Jurkat, Clone E6-1 (cell line): Measurements from ENCODE around the gene LSAMP.

Source experiments
- DNase-seq: peaks from one replicate; pipeline ENCODE4 v3.0.0-alpha.2; 2011; ENCODE audit warnings: low read depth, low spot score
- H3K4me3 ChIP-seq: 2 replicates; pipeline ENCODE4 v1.5.1; 2011; ENCODE audit warnings: mild to moderate bottlenecking, low read length, control low read depth, moderate library complexity

Gene LSAMP

DNA sequence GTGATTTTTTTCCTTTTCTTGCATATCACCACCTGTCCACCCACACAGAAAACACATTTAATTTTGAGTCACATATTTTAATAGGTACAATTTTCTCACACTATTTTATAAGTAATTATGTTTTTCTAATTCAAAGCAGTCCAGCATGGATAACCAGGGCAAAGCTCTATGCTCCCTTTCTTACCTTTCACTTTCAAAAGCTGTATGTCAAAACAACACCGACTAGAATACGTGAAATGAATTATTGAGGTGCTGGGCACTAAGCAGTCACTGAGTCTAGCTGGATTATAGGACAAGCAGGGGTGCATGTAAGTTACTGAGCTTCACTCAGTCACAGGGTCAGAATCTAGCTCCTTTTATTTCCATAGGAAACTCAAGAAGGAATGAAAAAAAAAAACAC, 60.6 kb downstream of the LSAMP start:
- DNase-seq: no peak

DNA sequence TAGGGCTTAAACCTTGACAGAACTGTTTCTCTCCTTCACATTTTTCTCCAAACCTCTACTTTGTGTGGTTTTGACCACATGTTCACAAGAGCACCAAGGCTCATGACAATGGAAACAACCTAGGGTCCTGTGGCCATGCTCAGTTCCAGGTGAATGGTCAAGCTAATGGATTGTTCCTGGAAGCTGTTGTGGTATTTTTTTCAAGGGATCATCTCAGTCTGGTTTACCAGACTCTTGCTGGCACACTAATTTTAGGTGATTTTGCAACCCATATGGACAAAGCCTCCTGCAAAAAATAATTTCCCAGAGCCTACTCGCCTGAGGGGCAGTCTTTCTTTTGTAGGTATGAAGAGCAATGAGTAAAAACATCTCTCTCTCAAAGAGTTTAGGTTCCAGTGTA, 67.2 kb downstream of the LSAMP start:
- H3K4me3 ChIP-seq: no peak overlapping the region
- DNase-seq: no peak

More for the DNA sequence above, 60.6 kb downstream of the LSAMP start:
- H3K4me3 ChIP-seq: no peak overlapping the region

DNA sequence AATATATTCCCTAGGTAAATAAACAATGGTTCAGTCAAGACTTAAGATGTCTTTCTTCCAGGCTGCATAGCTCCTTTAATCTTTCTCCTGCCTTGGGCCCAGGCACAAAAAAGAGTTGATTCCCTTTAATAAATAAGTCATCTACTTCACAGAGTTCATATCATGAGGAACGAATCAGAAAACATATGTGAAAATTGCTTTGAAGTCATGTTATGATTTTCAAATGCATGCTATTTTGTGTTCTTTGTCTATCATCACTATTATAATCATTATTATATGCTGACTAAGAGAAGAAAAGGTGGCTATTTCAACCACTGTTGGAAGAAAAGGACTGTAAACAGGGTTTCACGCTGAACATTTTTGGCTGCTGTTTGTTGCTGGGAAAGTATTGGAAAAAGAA, 70.4 kb downstream of the LSAMP start:
- no peak overlapping the region for H3K4me3 ChIP-seq
- DNase-seq: no peak

DNA sequence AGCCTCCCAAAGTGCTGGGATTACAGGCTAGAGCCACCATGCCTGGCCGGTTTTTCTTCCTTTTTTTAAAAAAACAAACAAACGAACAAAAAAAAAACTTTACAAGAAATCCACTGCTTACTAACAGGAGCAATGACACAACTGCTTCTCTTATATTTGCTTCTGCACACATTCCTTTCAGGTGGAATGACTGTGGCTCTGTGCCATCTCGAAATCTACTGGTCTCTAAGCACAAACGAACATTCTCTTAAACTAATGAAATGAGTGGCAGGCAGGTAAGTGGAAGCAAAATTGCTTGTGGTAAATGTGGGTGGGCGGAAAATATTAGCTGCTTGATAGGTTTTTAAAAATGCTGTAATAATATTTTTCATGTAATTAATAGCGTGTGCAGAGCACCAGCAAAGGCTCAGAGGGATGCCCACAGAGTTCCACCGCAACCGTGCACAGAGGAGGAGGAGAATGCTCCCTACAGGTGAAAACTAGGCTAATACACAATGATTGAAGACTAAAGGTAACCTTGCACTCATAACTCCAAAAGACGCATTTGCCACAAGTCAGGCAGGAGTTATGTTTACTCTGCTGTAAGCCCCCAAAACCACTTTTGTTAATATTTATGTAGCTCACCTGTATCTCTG, 77.4 kb downstream of the LSAMP start:
- DNase-seq: no peak
- H3K4me3 ChIP-seq: no peak overlapping the region

DNA sequence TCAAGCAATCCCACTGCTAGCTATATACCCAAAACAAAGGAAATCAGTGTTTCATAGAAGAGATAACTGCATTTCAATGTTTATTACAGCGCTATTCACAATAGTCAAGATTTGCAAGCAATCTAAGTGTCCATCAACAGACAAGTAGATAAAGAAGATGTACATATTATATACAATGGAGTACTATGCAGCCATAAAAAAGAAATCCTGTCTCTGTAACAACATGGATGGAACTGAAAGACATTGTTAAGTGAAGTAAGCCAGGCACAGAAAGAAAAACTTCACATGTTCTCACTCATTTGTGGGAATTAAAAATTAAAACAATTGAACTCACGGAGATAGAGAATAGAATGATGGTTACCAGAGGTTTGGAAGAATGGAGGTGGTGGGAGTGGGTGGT, 89.2 kb downstream of the LSAMP start:
- DNase-seq: no peak
- no peak overlapping the region for H3K4me3 ChIP-seq

DNA sequence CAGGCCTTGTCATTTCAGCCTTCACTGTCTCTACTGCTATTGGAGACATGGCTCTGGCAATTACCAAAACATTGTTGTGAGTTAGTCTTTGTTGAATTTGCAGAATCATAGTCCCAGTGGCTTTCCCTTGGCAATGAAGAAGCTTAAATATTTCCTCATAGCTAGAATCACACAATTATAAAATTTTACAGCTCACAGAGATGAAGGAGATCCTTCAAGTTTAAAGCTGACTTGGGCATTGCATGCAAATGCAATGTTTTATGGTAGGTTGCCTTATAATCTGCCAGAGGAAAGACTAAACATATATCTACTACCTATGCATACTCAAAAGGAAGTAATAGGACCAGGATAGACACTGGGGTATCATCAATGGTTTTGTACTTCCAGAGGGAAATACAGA, 90.9 kb downstream of the LSAMP start:
- no peak overlapping the region for H3K4me3 ChIP-seq
- DNase-seq: no peak

DNA sequence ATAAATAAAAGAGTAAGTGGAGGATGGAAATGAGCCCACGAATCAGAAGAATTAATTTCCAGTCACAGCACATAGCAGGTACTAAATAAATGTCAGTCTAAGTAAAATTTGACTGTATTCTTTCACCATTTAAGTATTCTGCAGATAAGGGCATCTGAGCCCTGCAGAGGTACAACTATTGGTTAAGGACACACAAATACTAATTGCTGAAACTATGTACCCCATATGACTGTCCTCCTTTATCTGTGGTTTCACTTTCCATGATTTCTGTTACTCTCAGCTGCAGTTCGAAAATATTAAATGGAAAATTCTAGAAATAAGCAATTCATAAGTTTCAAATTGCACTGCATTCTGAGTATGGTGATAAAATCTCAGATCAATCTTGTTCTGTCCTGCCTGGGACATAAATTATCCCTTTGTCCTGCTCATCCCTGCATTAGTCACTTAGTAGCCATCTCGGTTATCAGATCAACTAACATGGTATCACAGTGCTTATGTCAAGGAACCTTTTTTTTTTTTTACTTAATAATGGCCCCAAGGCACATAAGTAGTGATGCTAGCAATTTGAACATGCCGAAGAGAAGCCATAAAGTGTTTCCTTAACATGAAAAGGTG, 95.1 kb downstream of the LSAMP start:
- H3K4me3 ChIP-seq: no peak overlapping the region
- no peak for DNase-seq

DNA sequence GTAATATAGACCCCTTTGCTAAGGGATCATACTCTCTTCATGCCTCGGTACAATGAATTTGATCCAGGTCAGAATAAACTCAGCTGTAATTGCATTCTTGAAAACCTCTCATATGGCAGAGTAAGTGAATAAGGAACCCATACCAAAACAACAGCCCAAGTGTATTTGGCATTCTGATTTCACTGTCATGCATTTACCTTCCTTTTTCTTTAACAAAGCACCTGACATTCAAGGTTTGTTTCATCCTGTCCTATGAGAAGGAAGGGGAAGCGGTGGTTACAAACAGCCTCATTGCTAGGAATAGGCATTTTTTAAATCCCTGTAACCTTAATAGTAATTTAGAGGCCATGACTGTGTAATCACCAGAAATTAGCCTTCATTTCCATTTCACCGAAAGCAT, 97.1 kb downstream of the LSAMP start:
- H3K4me3 ChIP-seq: no peak overlapping the region
- no peak for DNase-seq

DNA sequence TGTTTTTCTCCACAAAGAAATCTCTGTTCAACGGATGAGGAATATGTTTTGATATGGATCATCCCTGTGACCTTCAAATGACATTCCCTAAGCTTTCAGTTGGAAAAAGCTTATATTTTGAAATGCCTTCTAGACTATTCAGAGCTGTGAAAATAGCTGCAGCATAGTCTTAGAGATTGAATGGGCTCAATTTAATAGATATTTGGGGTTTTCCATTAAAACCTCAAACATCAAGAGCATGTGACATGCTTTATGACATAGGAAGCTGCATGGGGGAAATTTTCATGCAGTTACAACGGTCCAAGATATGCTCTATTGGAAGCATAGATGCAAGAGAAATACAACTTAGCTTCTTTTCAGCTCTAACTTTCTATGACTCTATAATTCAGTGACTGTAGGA, 102.8 kb downstream of the LSAMP start:
- no peak overlapping the region for H3K4me3 ChIP-seq
- no peak for DNase-seq

DNA sequence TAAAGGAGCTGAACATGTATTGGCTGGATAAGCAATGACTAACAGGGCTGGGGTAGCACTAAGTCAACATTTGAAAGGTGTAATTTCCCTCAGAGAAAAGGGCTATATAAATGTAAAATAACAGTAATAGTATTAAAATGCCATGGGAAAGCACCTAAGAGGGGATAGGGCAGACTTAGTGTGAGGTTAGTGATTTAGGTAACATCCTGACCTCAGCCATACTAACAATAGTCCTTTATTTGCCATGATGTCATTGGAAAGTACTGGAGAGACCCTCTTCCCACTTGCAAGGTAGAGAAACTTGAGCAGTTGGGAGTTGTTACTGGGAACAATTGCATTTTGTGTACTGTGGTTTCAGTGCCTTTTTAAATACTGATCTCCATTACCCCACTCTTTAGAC, 103.4 kb downstream of the LSAMP start:
- no peak overlapping the region for H3K4me3 ChIP-seq
- no peak for DNase-seq

DNA sequence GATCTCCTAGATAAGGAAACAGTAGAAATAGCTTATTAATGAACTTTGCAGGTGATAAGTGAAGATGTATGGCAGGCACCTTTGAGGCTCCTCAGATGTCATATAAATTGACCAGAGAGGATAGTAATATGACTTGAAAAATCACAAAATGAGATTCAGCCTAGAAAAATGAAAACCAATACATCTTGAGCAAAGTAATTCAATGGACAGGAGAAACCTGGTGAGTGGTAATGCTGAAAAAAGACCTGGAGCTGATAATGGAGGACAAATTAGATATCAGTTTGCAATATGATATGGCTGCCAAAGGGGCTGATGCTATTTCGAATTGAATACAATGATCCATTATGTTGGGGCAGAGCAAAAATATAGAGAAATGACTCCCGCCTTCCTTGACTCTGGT, 103.9 kb downstream of the LSAMP start:
- DNase-seq: no peak
- H3K4me3 ChIP-seq: no peak overlapping the region

DNA sequence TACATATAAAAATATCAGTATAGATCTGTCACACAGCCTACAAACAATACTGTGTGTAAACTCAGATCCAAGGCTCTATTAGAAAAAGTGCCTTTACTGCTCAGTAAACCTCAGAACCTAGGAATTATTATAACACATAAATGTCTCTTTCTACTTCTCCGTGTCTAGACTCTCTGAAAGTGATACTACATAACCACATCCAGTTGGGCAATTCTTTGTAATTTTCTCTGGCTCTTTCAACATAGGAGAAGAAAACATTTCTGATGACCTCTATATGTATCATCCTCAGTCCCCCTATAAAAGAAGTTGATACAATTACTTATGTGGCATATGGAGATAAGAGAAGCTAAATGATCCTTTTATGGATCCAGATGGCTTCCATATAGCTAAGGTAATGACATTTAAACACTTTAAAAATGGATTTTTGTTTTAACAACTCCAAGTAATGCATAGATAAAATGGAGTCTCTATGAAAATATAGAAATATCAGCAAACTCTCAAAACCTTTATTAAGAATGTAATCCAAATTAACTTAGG, 104.5 kb downstream of the LSAMP start:
- no peak for DNase-seq
- no peak overlapping the region for H3K4me3 ChIP-seq

DNA sequence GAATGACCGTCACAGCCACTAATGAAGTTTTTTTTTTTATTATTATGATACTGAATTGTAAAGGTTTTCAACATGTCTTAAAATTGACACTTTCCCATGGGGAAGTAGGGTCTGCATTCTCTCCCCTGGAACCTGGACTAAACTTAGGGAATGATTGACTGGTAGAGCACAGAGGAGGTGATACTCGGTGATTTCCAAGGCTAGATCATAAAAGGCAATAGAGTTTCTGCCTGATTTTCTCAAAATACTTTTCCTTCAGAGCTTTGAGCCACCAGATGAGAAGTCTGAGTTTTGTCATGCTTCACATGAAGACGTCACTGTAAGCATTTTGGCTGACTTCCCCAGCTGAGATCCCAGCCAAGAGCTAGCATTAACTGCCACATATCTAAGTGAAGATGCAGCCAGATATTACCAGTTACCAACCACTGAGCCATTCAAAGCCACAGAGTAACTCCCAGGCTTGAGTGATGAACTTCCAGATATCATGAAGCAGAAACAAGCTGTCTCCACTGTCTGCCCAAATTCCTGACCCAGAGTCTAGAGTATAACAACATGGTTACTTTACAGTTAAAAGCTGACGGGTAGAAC, 105.8 kb downstream of the LSAMP start:
- no peak for DNase-seq
- no peak overlapping the region for H3K4me3 ChIP-seq

DNA sequence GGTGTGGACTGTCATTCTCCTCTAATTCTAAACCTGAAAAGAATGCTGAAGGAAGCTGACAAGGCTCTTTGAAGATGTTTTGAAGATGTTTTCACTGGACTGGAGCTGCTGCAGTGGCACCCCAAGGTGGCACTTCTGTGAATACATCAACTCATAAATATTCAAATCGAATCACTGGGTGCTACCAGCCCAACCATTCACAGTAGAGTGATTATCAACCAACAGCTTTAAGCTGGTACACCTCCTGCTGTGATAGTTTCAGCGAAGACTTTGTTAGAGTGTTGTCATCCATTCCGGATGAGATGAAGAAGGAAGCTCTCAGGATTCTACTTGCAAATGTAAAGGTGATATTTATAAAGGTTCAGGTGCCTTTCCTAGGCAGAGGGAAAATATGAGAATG, 106.6 kb downstream of the LSAMP start:
- no peak overlapping the region for H3K4me3 ChIP-seq
- DNase-seq: no peak

DNA sequence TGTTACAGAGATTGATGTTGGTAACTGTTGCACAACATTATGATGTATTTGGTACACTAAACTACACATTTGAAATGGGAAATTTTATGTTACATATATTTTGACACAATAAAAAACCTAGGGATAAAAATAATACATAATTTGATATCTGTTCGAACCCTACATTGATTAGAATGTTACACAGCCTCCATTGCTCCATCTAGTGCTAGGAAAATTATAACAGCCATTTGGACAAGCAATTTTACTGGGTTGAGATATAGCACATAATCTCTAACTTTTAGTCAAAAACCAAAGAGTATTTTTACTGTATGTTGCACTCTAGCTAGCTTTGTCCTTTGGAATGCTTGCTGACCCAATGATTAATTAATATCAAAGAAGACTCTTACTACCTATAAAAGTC, 108.1 kb downstream of the LSAMP start:
- no peak for DNase-seq
- H3K4me3 ChIP-seq: no peak overlapping the region

DNA sequence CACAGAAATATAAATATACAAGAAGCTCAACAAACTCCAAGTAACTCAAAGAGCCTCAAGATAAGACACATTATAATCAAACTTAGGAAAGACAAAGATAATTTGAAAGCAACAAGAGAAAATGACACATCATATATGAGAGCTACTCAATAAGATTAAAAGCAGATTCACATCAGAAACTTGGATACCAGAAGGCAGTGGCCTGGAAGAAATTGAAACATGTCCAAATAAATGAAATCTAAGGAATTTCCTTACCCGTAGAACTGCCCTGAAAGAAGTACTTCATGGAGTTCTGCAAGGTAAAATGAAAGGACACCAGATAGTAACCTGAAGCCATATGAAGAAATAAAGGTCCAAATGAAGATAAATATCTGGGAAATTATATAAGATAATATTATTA, 113.9 kb downstream of the LSAMP start:
- H3K4me3 ChIP-seq: no peak overlapping the region
- DNase-seq: no peak

DNA sequence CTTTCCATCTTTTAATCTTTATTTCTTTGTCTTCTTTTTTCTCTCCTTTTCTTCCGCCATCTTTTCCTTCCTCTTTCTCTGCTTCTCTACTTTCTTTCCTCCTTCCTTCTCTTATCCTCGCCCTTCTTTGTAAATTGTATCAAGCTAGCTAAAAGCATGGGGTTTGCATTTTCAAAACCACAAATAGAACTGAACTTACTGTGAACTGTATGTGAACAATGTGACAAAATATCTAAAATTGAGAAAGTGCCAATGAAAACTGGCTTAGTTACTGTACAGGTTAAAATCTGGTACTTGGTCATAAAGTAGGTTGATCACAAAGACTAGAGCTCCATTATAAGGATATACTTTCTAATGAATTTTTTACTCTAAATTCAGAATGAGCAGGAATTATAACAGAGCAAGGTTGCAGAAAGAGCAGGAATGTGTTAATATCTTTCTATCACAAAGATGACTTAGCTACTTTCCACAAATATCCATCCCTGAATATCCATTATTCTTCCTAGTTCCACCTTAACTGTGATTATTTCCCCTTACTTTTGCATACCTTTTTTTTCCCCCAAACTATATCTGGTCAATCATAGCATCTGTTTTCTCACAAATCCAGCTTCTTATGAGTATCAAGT, 122.4 kb downstream of the LSAMP start:
- DNase-seq: no peak
- no peak overlapping the region for H3K4me3 ChIP-seq

DNA sequence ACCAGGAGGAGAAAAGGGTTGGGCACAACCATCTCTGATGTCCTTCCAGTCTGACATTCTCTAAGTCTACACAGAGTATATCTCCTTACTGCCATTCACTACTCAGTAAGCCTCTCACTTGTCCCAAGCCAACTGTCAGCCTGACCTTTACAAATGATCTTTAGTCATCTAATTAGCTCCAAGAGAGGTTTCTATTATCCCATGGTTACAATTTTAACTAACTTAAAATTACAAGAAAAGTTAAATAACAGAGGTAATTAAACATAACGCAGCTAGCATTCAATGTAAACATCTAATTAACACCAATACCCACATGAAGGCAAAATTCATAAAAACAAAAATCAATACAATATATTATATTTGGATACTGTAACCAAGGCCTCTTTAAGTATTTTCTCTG, 126.9 kb downstream of the LSAMP start:
- DNase-seq: no peak
- no peak overlapping the region for H3K4me3 ChIP-seq

DNA sequence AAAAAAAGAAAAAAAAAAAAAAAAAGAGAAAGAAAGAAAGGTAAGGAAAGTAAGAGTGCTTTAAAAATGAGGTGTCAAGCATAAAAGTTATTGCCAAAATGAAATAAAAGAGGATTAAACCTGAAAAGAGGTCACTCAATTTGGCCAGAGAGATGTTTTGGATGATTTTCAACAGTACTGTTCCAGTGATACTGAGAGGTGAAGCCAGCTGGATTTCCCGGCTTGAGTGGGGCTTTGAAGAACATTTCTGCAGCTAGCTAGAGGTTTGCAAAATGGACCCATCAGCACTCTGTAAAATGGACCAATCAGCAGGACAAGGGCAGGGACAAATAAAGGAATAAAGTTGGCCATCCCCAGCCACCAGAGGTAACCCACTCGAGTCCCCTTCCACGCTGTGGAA, 128.5 kb downstream of the LSAMP start:
- no peak for DNase-seq
- H3K4me3 ChIP-seq: no peak overlapping the region

DNA sequence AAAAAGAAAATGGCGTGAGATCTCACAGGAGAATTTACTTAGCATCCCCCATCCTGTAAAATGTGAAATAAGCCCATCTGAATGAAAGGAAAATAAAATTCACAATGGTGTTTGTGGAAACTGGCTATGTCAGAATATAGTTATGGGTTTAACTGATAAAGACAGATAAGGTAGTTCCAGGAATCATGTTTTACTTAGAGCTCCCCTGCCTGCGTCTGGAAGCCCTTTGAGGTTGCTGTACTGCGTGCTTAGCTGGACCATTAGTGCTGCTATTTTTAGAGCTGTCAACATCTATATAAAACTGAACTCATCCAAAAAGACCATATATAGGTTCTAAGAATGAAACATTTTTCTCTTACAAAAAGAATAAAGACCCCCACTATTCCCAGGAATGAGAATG, 130.8 kb downstream of the LSAMP start:
- no peak for DNase-seq
- H3K4me3 ChIP-seq: no peak overlapping the region
